ENCODE measurements around the gene RNF208. TPM values are rescaled to one million over a fixed set of nuclear protein-coding genes. Genes with fewer than 3 reads are reported as not detected.
A peak's percentile ranks its signal among the peaks of the same experiment; 100 is the strongest.
"Not testable (repeated sequence)": the region's sequence is repeated elsewhere in the genome, so short reads cannot be mapped to it uniquely, and the experiment has no call there.

Gene RNF208
- total RNA-seq, 1 donor from 2014 or later, result 12.1 TPM

- no peak for DNase-seq (ENCODE audit: extremely low spot score, unreplicated experiment)
- TF ChIP-seq CTCF (conservative IDR thresholded peaks at IDR 0.05), result no peak
- peaks cover 4% of the 10 kb centered on the region for H3K27me3 Mint-ChIP-seq
- peaks cover 17% of the 10 kb centered on the region for H3K36me3 Mint-ChIP-seq
- peaks cover 26% of the 10 kb centered on the region for H3K4me1 Mint-ChIP-seq (ENCODE audit: unreplicated experiment)
- peak overlapping the region; percentile 99 for H3K27ac Mint-ChIP-seq
- H3K4me3 Mint-ChIP-seq, result peak overlapping the region; percentile 89
- no peaks in the 10 kb centered on the region for H3K9me3 Mint-ChIP-seq
Measured at GRCh38 chr9:137241490-137242268, 19.6 kb upstream of the RNF208 start.

GRCh38 chr9:137240841-137241489, 18.9 kb upstream of the RNF208 start, which contains the start of gene TUBB4B:
TSS of gene TUBB4B (plus strand) at chr9:137241287. CDS start at chr9:137241361, 74 bp downstream.
- Mint-ChIP-seq H3K36me3 (peaks cover 17% of the 10 kb centered on the region), H3K27ac (peak within 1 kb of the TSS; percentile 99), H3K9me3 (no peaks in the 10 kb centered on the region), H3K27me3 (peaks cover 4% of the 10 kb centered on the region), H3K4me3 (peak within 1 kb of the TSS; percentile 98), H3K4me1 (ENCODE audit: unreplicated experiment) (peaks cover 26% of the 10 kb centered on the region)
- peak; percentile 99 for DNase-seq (ENCODE audit: extremely low spot score, unreplicated experiment)
- peak; percentile 2 for TF ChIP-seq CTCF (conservative IDR thresholded peaks at IDR 0.05)

GRCh38 chr9:137240318-137240840, 18.3 kb upstream of the RNF208 start:
- H3K4me3 Mint-ChIP-seq, result peak overlapping the region; percentile 84
- H3K27me3 Mint-ChIP-seq, result peaks cover 4% of the 10 kb centered on the region
- H3K36me3 Mint-ChIP-seq, result peaks cover 17% of the 10 kb centered on the region
- no peak for DNase-seq (ENCODE audit: extremely low spot score, unreplicated experiment)
- H3K9me3 Mint-ChIP-seq, result no peaks in the 10 kb centered on the region
- H3K4me1 Mint-ChIP-seq (ENCODE audit: unreplicated experiment), result peaks cover 26% of the 10 kb centered on the region
- TF ChIP-seq CTCF (conservative IDR thresholded peaks at IDR 0.05), result peak; percentile 25
- peak overlapping the region; percentile 78 for H3K27ac Mint-ChIP-seq

- not testable (repeated sequence) for DNase-seq (ENCODE audit: extremely low spot score, unreplicated experiment); H3K9me3 Mint-ChIP-seq; H3K27me3 Mint-ChIP-seq
- Mint-ChIP-seq H3K4me3 (peak overlapping the region; percentile 84), H3K27ac (peak overlapping the region; percentile 78), H3K4me1 (ENCODE audit: unreplicated experiment) (peaks cover 26% of the 10 kb centered on the region), H3K36me3 (peaks cover 17% of the 10 kb centered on the region)
Measured at GRCh38 chr9:137239541-137240200, 17.6 kb upstream of the RNF208 start.

- no peak for DNase-seq (ENCODE audit: extremely low spot score, unreplicated experiment)
- no peak overlapping the region for H3K4me3 Mint-ChIP-seq
- H3K9me3 Mint-ChIP-seq, result no peaks in the 10 kb centered on the region
- peaks cover 13% of the 10 kb centered on the region for H3K36me3 Mint-ChIP-seq
- H3K4me1 Mint-ChIP-seq (ENCODE audit: unreplicated experiment), result peaks cover 17% of the 10 kb centered on the region
- TF ChIP-seq CTCF (conservative IDR thresholded peaks at IDR 0.05), result no peak
- H3K27ac Mint-ChIP-seq, result peak overlapping the region; percentile 26
- H3K27me3 Mint-ChIP-seq, result peaks cover 4% of the 10 kb centered on the region
Measured at GRCh38 chr9:137237759-137238726, 16.0 kb upstream of the RNF208 start.

Data from type B pancreatic cell (in vitro differentiated cells).